ENCODE data around the gene SAMMSON. TPM values are rescaled to one million over a fixed set of nuclear protein-coding genes. Genes with fewer than 3 reads are reported as not detected.

Gene SAMMSON
- polyA plus RNA-seq, 3 donors from 2014 or later = not detected

GRCh38 chr3:70042641-70043040 is 43.1 kb downstream of the SAMMSON start:
- Mint-ChIP-seq H3K4me3 (no peak overlapping the region), H3K27me3 (ENCODE audit: low read depth in 3 of 3) (peaks cover 0 to 1% (median 0%) of the 10 kb centered on the region in 3 donors)

GRCh38 chr3:70049761-70050160 is 50.2 kb downstream of the SAMMSON start:
- H3K4me3 Mint-ChIP-seq = no peak overlapping the region
- peaks cover 0 to 10% (median 0%) of the 10 kb centered on the region in 6 donors for H3K9me3 Mint-ChIP-seq
- no peaks in the 10 kb centered on the region for H3K4me1 Mint-ChIP-seq
- H3K27me3 Mint-ChIP-seq (ENCODE audit: low read depth in 3 of 3) = peaks cover 0 to 2% (median 0%) of the 10 kb centered on the region in 3 donors
- no peak for DNase-seq
- no peak overlapping the region for H3K27ac Mint-ChIP-seq
- H3K36me3 Mint-ChIP-seq = no peaks in the 10 kb centered on the region

More at GRCh38 chr3:70042641-70043040, 43.1 kb downstream of the SAMMSON start:
- H3K9me3 Mint-ChIP-seq = peaks cover 0 to 9% (median 2%) of the 10 kb centered on the region in 6 donors
- H3K27ac Mint-ChIP-seq = no peak overlapping the region
- H3K36me3 Mint-ChIP-seq = no peaks in the 10 kb centered on the region
- no peak for DNase-seq
- no peaks in the 10 kb centered on the region for H3K4me1 Mint-ChIP-seq

GRCh38 chr3:70053293-70053692 is 53.8 kb downstream of the SAMMSON start:
- Mint-ChIP-seq H3K4me3 (no peak overlapping the region), H3K9me3 (peaks cover 0 to 10% (median 0%) of the 10 kb centered on the region in 6 donors), H3K4me1 (no peaks in the 10 kb centered on the region), H3K27ac (no peak overlapping the region), H3K36me3 (no peaks in the 10 kb centered on the region), H3K27me3 (ENCODE audit: low read depth in 3 of 3) (peaks cover 0 to 2% (median 0%) of the 10 kb centered on the region in 3 donors)
- no peak for DNase-seq

DNA sequence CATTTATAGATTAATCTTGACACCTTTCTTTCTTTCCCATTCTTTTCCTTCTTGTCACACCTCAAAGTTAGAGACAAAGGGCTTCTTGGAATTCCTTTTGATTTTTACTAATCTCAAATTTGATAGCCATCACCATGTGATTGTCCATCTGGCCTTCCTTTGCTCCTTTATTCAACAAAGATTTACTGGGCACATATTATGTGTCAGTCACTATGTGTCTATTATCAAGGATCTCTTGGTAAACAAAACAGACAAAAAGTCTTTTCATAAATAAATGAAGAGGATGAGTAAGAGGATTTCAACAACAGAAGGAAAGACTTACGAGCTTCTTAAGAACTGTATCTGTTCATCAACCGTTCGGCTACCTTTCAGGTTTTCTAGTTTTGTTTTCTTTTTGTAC is 56.5 kb downstream of the SAMMSON start:
- no peak overlapping the region for H3K4me3 Mint-ChIP-seq
- no peaks in the 10 kb centered on the region for H3K36me3 Mint-ChIP-seq
- H3K4me1 Mint-ChIP-seq = no peaks in the 10 kb centered on the region
- peaks cover 0 to 8% (median 0%) of the 10 kb centered on the region in 6 donors for H3K9me3 Mint-ChIP-seq
- no peak for DNase-seq
- H3K27me3 Mint-ChIP-seq (ENCODE audit: low read depth in 3 of 3) = peaks cover 0 to 2% (median 0%) of the 10 kb centered on the region in 3 donors
- no peak overlapping the region for H3K27ac Mint-ChIP-seq

GRCh38 chr3:70057426-70057825 is 57.9 kb downstream of the SAMMSON start:
- H3K4me1 Mint-ChIP-seq = no peaks in the 10 kb centered on the region
- H3K36me3 Mint-ChIP-seq = no peaks in the 10 kb centered on the region
- H3K27ac Mint-ChIP-seq = no peak overlapping the region
- no peak overlapping the region for H3K4me3 Mint-ChIP-seq
- H3K9me3 Mint-ChIP-seq = peaks cover 0 to 8% (median 0%) of the 10 kb centered on the region in 6 donors
- no peak for DNase-seq
- H3K27me3 Mint-ChIP-seq (ENCODE audit: low read depth in 3 of 3) = no peaks in the 10 kb centered on the region

DNA sequence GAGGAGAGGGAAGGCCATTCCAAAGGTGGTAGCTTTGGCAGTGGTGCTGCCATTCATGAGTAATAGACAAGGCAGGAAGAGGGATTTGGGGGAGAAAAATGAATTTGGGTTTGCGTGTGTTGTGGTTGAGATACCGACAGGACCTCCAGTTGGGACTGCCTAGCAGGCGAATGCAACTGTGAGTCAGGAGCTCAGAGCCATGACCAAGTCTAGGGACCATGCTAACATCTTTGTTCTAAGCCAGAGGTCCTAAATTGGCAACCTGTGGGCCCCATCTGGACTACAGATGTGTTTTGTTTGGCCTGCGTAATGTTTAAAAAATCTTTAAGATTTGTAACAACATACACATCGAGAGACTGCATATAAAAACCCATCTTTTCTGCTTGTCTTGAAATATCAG is 61.6 kb downstream of the SAMMSON start:
- H3K4me3 Mint-ChIP-seq = no peak overlapping the region
- no peak overlapping the region for H3K27ac Mint-ChIP-seq
- no peaks in the 10 kb centered on the region for H3K4me1 Mint-ChIP-seq
- no peaks in the 10 kb centered on the region for H3K27me3 Mint-ChIP-seq (ENCODE audit: low read depth in 3 of 3)
- H3K36me3 Mint-ChIP-seq = no peaks in the 10 kb centered on the region
- no peaks in the 10 kb centered on the region for H3K9me3 Mint-ChIP-seq
- no peak for DNase-seq

DNA sequence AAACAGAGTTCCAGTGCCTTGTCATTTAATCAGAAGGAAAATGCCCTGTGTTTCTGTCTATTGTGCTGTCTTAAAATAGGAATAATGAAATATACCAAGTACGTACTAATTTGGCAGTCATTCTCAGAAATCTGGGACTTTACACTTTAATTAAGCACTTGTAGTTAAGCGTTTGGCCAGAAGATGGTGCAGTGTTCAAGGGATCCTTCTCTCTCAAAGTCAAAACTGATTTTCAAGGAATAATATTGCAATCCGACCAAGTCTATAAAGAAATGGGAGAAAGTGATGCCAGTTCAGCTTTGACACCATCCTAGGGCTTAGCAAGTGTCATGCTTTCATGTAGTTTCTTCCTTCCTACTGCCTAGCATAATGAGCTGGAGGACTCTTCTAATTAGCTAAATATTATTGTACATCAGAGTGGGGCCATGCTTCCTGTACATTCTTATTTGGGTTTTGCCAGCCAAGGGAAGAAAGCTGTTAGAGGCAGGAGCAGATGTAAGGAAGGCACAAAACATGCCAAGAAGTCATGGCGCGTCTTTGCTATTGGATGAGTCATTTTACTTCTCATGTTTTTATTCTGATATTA is 64.8 kb downstream of the SAMMSON start:
- Mint-ChIP-seq H3K9me3 (no peaks in the 10 kb centered on the region), H3K4me3 (no peak overlapping the region), H3K27ac (no peak overlapping the region), H3K36me3 (no peaks in the 10 kb centered on the region), H3K4me1 (no peaks in the 10 kb centered on the region), H3K27me3 (ENCODE audit: low read depth in 3 of 3) (no peaks in the 10 kb centered on the region)
- no peak for DNase-seq

DNA sequence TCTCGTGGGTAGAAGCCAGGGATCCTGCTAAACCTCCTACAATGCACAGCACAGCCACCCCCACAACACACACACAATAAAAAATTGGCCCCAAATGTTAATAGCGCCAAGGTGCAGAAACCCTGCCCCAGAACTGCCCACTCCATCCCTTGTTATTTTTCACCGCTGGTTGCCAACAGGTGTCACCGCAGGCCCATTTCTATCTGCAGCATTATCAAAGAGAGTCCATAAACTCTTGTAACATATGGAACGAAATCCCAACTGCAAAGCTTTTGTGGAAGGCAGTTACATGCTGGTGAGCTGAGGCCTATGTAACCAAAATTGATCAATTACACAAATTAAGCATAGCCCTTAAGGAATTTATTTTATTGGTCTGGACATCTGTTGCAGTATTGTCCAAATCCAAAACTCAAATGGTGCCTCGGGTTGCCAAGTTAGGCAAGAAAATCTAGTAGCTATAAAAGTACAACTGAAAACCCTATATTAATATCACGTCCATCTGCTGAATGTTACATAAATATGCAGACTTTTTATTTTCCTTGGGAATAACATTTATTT is 66.2 kb downstream of the SAMMSON start:
- Mint-ChIP-seq H3K36me3 (no peaks in the 10 kb centered on the region), H3K9me3 (peaks cover 0 to under 1% (median 0%) of the 10 kb centered on the region in 6 donors), H3K4me3 (no peak overlapping the region), H3K27ac (no peak overlapping the region), H3K4me1 (no peaks in the 10 kb centered on the region), H3K27me3 (ENCODE audit: low read depth in 3 of 3) (peaks cover 0 to 3% (median 0%) of the 10 kb centered on the region in 3 donors)
- DNase-seq = no peak

- no peak overlapping the region for H3K4me3 Mint-ChIP-seq
- peaks cover 0 to 2% (median 0%) of the 10 kb centered on the region in 6 donors for H3K9me3 Mint-ChIP-seq
- H3K27me3 Mint-ChIP-seq (ENCODE audit: low read depth in 3 of 3) = peaks cover 0 to 8% (median 0%) of the 10 kb centered on the region in 3 donors
- DNase-seq = no peak
- H3K4me1 Mint-ChIP-seq = no peaks in the 10 kb centered on the region
- H3K36me3 Mint-ChIP-seq = no peaks in the 10 kb centered on the region
- H3K27ac Mint-ChIP-seq = no peak overlapping the region
Measured at GRCh38 chr3:70067860-70068521, 68.5 kb downstream of the SAMMSON start.

DNA sequence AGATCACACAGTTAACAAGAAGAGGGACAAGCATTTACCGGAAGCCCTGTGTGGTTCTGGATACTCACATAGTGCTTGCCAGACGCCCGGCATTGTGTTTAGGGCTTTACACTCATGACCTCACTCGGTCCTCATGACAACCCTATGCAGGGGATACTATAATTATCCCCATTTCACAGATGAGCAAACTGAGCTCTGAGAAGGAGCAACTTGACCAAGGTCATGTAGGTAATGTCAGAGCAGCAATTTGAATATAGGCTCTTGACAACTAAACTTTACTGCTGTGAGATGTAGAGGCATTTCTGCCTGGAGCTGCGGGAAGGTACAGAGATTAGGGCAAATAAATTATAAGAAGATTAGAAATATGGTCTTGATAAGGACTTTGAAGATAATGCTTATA is 70.0 kb downstream of the SAMMSON start:
- no peaks in the 10 kb centered on the region for H3K36me3 Mint-ChIP-seq
- H3K4me3 Mint-ChIP-seq = no peak overlapping the region
- no peaks in the 10 kb centered on the region for H3K4me1 Mint-ChIP-seq
- H3K9me3 Mint-ChIP-seq = peaks cover 0 to 5% (median under 1%) of the 10 kb centered on the region in 6 donors
- H3K27ac Mint-ChIP-seq = no peak overlapping the region
- no peak for DNase-seq
- H3K27me3 Mint-ChIP-seq (ENCODE audit: low read depth in 3 of 3) = peaks cover 0 to 10% (median 0%) of the 10 kb centered on the region in 3 donors

- Mint-ChIP-seq H3K27me3 (ENCODE audit: low read depth in 3 of 3) (peaks cover 0 to 10% (median 0%) of the 10 kb centered on the region in 3 donors), H3K9me3 (peaks cover 0 to 5% (median under 1%) of the 10 kb centered on the region in 6 donors), H3K27ac (no peak overlapping the region), H3K36me3 (no peaks in the 10 kb centered on the region), H3K4me1 (no peaks in the 10 kb centered on the region), H3K4me3 (no peak overlapping the region)
- DNase-seq = no peak
Measured at GRCh38 chr3:70071138-70071537, 71.6 kb downstream of the SAMMSON start.

DNA sequence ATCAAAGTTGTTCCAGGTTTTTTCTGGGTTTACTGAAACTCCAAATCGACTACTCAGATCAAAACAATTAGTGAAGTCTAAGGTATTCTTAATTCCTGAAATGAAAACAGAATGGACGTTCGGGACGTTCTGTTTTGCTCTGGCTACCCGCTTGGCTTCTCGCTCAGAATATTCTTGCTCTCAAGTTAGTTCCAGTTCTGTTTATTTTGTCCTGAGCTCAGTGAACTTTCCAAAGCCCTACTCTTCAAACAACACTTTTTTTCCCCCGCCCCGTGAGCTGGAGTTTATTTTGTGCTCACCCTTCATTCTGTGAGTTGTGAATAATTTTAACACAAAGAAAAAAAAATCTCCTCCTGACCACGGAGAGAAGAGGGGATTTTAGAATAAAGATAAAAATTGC is 72.6 kb downstream of the SAMMSON start:
- Mint-ChIP-seq H3K27ac (no peak overlapping the region), H3K9me3 (peaks cover 0 to 5% (median under 1%) of the 10 kb centered on the region in 6 donors), H3K36me3 (no peaks in the 10 kb centered on the region), H3K4me1 (no peaks in the 10 kb centered on the region), H3K27me3 (ENCODE audit: low read depth in 3 of 3) (peaks cover 0 to 10% (median 0%) of the 10 kb centered on the region in 3 donors), H3K4me3 (no peak overlapping the region)
- DNase-seq = no peak

DNA sequence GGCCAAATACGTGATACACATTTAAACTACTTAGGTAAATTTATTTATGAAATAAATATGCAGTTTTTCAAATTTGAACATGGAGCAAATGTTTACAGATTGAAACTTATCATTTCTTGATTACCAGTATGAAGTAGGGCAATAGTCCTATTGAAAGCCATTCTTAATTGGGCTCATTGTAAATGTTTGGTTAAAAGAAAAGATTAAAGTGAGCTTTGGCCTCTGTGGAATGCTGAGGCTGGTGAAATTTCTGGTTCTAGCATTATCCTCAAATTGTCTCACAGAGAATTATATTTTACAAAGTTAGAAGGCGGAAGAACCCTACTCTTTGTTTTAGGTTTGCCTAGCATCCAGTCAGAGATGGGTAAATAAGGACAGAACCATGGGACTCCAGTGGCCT is 73.2 kb downstream of the SAMMSON start:
- H3K4me1 Mint-ChIP-seq = no peaks in the 10 kb centered on the region
- no peak for DNase-seq
- peaks cover 0 to 5% (median 2%) of the 10 kb centered on the region in 6 donors for H3K9me3 Mint-ChIP-seq
- no peak overlapping the region for H3K27ac Mint-ChIP-seq
- no peaks in the 10 kb centered on the region for H3K36me3 Mint-ChIP-seq
- H3K27me3 Mint-ChIP-seq (ENCODE audit: low read depth in 3 of 3) = peaks cover 0 to 10% (median 0%) of the 10 kb centered on the region in 3 donors
- H3K4me3 Mint-ChIP-seq = no peak overlapping the region

DNA sequence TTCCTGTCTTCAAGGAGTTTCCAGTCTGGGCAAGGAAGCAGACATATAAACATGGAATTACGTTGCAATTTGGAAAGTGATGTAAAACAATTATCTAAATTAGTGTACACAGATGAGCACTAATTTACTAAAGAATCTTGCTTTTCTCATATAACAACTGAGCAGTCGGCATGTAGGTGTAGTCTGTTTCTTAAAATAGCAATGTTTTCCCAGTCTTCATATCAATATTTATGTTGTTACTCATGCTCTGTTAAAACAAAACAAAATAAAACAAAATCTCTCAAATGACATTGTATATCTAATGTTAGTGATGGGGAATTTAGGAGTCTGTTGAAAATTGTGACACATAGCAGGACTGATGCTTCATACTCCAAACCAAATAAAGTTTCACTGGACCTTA is 75.6 kb downstream of the SAMMSON start:
- Mint-ChIP-seq H3K27ac (no peak overlapping the region), H3K4me3 (no peak overlapping the region), H3K27me3 (ENCODE audit: low read depth in 3 of 3) (peaks cover 0 to 9% (median 0%) of the 10 kb centered on the region in 3 donors), H3K36me3 (no peaks in the 10 kb centered on the region), H3K4me1 (no peaks in the 10 kb centered on the region), H3K9me3 (peaks cover 0 to 5% (median 2%) of the 10 kb centered on the region in 6 donors)
- DNase-seq = no peak
